GM19043 (cell line): ENCODE results near the gene TOMM70.

ENCODE experiments used
- ATAC-seq: cut with Tn5 transposase; IDR thresholded peaks from one replicate; pipeline ENCODE4 v1.9.1; 2021; ENCODE audit warnings: low read depth; ENCODE audit not compliant: unreplicated experiment

The TOMM70 gene

DNA sequence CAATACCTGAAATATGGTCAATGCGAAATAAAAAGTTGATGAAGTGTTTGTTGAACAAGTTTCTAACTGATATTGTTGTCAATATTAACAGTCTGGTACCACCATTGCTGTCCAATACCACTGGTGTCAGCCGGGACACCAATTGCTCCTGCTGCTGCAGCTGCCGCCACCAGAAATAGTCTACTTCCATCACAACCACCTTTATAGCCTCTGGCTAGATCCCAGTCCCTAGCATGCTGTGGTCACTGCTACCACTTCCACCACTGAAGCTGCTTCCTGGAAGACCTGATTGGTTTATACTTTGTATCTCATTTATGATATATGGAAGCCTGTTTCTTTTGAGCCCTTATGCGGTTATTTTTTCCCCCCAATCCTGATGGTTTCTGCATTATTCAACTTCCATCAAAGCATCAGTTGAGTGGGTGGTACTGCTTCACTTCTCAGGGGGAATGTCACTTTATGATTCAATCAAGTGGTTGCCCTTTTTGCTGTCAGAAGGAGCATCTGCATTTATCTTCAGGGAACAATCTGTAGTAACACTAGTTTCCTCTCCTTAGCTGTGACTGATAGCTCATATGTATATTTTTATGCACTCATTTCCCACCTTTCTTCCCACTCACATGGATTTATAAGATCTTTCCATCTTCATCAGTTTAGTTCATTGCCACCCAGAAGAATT, 12.2 kb upstream of the TOMM70 start:
- ATAC-seq, result no peak

DNA sequence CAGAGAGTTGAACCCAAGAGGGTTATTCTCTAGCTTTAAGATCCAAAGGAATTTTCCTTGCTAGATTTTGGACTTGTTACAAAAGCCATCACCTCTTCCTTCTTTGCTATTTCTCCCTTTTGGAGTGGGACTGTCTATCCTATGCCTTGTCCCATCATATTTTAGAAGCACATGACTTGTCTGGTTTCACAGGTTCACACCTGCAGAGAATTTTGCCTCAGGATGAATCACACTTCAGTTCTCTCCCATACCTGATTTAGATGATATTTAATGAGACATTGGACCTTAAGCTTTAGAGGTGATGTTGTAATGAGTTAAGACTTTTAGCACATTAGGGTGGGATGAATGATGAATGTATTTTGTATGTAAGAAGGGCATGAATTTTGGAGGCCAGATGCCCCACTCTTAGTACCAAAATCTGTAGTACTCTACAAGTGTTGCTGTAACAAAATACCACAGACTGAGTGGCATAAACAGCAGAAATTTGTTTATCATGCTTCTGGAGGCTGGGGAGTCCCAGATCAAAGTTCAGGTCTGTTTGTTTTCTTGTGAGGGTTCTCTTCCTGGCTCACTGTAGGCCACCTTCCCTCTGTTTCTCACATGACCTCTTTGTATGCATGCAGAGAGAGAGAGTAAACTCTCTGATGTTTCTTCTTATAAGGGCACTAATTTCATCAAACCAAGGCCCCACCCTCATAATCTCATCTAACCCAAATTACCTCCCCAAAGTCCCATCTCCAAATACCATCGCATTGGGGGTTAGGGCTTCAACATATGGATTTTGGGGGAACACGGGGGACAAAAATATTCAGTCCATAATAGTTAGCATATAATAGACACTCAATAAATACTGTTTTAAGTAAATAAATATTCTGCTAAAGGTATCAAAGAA, 10.4 kb upstream of the TOMM70 start:
- ATAC-seq, result no peak

DNA sequence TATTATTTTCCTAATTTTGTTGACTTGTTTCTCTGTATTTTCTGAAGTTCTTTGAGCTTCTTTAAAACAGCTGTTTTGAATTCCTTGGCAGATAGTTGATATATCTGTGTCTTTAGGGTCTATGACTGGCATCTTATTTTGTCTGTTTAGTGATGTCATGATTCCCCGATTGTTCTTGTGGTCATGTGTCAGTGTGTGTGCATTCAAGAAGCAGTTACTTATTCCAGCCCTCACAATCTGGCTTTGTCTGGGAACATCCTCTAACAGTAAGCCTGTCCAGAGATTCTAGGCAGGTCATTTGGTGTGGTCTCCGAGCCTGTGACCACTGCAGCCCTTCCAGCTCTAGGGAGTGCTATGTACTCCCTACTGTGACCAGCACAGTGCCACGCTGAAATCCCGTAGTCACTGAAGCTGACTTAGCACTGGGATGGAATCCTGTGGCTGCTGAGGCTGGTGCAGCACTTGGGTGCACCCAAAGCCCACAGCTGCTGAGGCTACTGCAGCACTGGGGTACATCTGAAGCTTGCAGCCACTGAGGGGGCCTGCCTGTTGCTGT, 7.2 kb upstream of the TOMM70 start:
- no peak for ATAC-seq

DNA sequence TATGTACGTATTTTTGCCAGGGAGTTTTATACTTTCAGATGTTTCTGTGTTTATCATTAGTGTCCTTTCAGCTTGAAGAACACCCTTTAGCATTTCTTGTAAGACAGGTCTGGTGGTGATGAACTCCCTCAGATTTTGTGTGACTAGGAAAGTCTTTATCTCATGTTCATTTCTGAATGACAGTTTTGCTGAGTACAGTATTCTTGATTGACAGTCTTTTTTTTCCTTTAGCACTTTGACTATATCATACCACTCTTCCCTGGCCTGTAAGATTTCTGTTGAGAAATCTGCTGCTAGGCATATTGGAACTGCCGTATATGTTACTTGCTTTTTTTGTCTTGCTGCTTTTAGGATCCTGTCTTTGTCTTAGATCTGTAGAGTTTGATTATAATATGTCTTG, 6.3 kb upstream of the TOMM70 start:
- ATAC-seq, result no peak

DNA sequence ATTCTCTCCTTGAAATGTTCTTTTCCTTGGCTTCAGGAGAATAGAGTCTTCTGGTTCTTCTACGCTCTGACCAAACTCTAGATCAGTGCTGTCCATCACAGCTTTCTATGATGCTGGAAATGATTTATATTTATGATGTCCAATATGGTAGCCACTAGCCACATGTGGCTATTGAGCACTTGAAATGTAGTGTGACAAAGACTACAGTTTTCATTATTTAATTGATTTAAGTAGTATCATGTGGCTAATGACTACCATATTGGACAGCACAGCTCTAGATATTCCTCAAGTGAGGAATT, 3.3 kb upstream of the TOMM70 start:
- no peak for ATAC-seq

DNA sequence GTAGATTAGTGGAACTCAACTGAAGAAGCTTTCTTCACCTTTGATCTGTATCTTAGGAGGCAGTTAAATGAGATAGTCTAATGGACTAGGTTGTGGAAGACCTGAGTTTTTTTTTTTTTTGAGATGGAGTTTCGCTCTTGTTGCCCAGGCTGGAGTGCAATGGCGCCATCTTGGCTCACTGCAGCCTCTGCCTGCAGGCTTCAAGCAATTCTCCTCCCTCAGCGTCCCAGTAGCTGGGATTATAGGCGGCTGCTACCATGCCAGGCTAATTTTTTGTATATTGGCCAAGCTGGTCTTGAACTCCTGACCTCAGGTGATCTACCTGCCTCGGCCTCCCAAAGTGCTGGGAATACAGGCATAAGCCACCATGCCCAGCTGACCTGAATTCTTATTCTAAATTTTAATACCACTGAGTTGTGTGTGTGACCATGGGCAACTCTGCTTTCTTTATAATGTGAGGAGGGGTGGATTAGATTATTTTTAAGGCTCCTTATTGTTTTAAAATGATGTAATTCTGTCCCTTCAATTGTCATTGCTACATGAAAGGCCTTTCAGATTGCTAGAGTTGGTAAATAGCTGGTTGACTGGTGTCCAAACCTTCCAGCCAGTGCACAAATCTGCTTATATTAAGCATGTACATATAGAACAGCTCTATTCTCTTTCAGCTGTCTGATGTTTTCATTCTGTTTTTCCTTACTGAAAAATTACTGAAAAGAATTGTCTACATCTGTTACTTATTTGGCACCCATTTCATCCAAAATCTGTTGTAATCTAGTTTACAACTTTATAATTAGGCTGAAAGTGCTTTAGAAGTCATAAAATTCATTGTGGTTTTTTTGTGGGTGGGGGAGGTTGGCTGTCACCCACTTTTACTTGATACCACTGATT, 2.7 kb upstream of the TOMM70 start:
- ATAC-seq, result no peak

DNA sequence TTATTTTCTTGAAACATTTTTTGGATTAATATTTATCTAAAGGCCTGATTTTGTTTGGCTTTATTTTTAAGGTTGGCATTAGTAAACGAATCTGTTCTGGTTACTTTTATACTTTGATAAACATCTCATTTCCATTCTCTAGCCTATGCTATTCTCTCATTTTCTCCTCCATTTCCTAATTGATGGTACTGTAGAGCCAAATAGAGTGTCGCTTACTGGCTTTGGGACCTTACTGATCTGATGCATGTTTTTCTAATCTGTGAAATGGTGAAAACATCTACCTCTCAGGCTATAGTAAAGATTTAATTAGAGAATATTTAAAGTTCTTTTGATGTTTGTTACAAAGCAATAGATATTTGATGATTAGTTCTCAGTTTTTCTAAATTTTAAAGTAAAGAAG, 2.0 kb upstream of the TOMM70 start:
- no peak for ATAC-seq

DNA sequence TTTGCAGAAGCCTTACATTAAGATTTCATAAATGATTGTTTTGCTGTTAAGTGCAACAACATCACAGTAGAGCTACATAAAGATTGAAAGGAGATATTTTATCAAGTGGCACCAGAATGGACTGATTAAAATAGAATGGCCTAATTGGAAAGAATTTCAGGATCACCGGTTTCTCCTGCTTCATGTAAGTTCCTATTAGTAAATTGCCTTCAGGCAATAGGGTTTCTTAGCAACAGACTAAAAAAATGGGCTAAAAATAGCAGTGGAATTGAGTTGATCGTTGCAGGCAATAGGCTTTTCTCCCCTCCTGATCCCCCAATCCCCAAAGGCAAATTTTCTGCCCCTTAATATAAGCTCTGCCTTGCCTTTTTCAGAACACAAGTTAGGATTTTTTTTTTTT, 1.4 kb upstream of the TOMM70 start:
- no peak for ATAC-seq

DNA sequence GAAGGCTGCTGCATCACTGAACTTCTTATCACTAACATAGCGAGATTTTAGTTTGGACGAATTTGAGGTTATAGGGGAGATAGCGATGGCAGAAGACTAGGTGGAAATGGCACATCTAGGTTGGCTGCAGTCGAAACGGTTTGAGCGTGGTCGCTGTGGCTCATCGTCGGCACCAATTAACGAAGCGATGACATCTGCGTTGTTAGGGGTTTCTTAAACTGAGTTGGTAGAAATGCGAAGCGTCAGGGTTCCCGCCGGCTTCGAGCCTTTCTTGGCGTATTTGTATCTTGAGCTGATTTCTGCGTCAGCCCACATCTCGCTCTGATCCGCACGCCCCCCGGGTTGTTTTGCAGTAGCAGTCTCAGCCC, 769 bp upstream of the TOMM70 start:
- peak; percentile 8 for ATAC-seq

DNA sequence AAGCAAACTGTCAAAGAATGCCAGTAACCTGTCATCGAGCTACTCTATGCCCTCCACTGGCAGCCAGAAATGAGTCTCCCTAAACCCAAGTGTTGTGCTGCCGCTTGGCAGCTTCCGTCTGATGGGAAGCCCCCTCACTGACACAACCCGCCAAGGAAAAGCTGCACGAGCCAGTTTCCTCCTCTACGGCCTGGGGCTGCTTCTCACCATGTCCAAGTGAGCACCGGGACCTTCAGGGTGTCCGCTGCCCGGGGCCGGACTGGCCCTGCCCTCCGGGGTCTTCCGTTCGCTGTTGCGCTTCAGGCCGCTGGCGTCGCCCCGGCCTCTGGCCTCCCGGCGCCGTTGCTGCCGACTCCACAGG, 490 bp downstream of the TOMM70 start:
- ATAC-seq, result peak; percentile 6

DNA sequence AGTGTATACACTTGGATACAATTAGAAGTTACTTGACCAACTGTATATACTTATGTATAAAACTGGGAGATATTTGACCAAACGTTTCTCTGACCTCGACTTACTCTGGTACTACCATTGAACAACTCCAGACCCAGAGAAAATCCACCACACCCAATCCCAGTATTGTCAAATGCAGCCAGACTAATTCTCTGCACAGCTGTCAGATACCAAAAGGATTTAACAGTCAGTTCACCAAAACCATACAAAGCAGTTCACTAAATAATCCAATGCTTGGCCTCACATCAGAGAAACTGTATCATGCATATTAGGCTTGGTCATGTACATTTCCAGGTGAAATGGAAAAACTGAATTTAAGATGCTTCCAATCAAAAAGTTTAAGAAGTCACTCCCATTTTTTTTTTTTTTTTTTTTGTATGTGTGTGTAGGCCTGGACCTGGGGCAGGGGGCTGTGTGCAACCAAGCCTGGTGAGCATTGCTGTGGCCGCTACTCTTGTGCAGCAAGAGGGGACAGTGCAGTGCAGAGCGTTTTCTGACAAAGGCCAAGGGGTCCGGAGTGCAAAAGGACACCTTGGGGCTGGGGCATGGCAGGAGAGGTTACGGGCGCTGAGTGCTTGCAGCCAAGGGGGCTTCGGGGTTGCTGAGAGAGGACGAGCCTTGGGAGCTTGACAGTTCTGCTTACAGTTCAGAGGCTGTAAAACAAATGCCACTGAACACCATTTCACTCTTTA, 1.4 kb downstream of the TOMM70 start:
- ATAC-seq, result no peak

DNA sequence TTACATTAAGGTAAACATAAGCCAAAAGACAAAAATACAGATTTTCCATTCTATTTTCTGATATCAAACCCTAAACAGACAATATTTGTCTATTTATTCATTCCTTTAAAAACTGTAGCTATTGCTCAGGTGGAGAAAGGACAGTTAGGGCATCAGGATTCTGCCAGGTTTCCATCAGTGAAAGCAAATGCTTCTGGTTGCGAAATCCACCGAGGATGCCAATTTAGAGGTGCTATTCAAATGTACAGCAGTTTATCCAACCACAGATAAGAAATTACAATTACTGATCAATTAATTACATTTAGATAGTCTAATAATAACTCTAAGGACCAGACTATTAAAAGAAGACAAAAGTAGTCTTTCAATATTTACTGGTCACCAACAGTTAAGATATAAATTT, 3.9 kb downstream of the TOMM70 start:
- no peak for ATAC-seq

DNA sequence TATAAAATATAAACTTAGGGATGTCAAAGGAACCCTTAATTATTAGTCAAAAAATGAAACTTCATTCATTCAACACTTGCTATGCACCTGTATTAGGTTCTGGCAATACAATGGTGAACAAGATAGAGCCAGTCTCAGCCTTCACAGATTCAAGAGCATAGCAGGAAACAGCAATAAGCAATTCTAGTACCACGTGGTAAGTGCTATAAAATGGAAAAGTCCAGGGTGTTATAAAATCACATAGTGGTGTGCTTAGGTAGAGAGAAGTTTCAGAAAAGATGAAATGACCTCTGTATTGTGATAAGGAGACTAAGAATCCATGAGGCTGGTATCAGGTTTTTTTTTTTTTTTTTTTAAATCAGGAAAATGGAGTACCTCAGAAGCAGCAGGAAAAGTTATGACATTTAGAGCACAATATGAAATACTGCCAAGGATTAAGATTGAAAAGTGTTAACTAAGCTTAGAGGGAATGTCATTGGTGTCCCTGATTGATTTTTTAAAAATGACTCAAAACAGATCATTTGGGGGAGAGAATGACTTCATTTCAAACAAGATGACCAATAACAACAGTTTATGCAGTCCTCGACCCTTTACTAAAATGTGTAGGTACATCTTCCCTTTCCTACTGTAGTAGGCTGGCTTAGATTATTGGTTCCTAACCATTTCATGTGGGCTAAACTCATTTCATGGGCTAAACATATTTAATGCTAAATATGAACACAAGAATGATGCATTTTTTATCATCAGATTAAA, 5.0 kb downstream of the TOMM70 start:
- no peak for ATAC-seq

DNA sequence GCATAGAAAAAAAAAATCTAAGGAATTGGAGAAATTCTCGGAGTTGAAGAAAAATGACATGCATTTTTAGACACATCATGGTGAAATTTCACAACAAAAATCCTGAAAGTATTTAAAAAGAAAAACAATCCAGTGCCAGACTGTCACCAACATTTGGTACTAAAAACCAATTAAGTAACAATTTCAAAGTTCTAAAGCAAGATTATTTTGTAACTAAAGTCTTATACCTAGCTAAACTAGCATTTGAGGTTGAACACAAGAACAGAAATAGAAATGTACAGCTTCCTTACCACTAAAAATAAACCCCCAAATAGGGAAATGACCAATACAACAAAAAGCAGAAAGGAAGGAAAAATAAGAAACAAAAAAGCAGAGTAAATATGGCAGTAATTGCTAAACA, 11.9 kb downstream of the TOMM70 start:
- no peak for ATAC-seq

DNA sequence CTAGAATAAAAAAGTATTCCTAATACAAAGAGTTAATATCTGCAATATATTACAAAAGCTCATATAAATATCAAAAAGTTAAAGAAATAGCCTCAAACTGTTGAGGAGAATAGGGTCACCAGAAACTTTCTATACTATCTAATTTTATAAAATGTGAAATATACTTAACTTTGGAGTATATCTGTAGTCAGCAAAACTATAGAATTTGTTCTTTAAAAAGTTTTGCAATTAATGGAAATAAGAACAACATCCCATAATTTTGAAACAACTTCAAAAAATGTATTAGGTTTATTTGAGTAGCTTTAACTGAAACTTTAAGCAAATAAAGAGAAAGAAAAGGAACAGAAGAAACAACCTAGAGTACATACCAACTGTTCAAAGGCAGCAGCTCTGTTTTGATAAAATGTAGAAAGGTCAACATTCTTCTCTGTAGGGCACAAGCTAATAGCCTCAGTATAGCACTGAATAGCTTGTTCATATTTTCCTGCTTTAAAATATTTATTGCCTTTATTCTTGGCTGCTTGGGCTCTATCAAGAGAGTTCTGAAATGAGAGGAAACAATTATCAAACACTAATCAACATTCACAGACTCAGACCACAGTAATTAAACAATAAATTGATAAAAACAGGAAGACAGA, 14.3 kb downstream of the TOMM70 start:
- ATAC-seq, result no peak

DNA sequence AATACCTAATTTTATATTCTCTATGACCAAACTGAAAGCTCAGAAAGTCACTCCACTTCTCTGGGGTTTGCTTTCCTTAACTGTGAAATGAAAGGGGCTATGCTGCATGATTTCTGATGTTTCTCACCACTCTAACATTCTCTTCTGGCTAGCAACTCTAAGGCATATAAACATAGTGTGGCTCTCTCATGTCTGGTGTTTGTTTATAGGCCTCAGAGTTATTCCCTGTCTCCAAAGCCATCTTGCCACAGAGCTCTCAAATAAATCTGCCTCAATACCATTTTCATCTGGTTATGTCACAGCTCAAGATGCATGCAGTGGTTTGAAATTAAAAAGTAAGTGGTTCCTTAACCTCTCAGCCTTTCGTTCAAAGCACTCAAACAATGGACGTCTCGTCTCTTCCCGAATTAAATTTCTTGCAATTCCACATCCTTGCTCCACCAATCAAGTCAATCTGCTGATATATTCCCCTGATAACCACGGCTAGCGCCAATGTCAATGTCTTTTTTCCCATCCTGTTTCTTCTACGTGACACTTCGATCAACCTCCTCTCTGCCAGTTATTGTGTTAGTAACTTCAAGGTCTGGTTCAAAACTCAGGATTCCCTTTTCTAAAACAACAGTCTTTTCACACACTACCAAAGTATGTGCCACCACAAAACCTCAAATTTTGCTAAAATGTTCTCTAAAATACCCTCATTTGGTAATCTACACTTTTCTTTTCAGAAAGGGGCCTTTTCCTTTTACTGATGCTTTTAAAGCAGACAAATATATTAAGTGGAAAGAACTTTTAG, 16.0 kb downstream of the TOMM70 start:
- no peak for ATAC-seq

DNA sequence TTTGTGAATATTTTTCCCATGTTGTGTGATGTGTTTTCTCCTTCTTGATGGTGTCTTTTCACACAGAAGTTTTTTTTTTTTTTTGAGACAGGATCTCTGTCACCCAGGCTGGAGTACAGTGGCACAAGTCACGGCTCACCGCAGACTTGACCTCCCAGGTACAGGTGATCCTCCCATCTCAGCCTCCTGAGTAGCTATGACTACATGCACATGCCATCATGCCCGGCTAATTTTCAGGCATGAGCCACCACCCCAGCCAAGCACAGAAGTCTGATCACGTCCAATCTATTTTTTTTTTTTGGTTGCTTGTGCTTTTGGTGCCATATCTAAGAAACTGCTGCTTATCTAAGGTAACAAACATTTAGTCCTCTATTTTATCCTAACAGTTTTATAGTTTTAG, 24.6 kb downstream of the TOMM70 start:
- no peak for ATAC-seq

DNA sequence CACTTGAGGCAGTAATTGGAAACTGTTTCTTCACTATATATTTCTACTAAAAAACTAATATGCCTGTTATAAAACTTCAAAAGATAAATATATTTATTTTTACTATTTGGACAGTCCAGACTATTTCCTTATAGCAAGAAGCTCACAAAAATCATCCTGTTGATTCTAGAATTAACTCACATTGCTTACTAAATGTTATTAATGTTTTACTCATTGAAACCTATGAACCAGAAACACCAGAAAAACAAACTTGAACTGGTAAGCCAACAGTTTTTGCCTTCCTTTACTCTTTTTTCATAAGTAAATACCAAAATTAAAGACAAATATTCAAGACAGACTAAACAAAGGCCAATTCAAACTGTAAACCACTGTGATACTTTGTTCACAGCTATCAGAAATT, 26.4 kb downstream of the TOMM70 start:
- no peak for ATAC-seq

DNA sequence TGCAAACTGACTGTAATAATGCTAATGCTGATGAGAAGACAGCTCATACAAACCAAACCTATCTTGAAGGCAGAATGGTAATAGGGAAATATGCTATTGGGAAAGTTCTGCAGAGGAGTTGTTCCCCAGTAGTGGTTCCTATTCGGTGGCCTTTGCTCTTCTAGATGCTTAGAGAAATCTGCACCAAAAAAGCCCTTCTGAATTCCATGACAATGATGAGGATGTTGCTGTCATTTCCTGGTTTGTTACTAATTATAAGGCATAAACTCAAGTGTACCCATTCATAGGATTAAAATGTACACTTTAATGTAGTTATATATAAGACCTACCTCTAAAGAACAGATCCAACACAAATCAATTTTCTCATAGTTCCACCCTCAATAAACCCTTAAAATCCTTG, 30.1 kb downstream of the TOMM70 start:
- ATAC-seq, result no peak
